Measurements from ENCODE around the gene AKR1A1.

DNA sequence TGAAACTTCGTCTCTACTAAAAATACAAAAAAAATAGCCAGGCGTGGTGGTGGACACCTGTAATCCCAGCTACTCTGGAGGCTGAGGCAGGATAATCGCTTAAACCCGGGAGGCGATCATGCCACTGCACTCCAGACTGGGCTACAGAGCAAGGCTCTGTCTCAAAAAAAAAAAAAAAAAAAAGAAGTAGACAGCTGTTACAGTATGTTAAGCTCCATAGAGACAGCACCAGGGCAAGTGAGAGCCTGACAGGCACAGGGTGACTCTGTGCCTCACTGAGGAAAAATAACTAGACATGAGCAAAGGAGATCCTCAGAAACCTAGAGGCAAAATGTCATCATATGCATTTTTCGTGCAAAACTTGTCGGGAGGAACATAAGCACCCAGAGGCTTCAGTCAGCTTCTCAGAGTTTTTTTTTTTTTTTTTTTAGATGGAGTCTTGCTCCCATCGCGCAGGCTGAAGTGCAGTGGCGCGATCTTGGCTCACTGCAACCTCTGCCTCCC lies 19.9 kb upstream of the AKR1A1 start:
- TF ChIP-seq, protein P1, sequence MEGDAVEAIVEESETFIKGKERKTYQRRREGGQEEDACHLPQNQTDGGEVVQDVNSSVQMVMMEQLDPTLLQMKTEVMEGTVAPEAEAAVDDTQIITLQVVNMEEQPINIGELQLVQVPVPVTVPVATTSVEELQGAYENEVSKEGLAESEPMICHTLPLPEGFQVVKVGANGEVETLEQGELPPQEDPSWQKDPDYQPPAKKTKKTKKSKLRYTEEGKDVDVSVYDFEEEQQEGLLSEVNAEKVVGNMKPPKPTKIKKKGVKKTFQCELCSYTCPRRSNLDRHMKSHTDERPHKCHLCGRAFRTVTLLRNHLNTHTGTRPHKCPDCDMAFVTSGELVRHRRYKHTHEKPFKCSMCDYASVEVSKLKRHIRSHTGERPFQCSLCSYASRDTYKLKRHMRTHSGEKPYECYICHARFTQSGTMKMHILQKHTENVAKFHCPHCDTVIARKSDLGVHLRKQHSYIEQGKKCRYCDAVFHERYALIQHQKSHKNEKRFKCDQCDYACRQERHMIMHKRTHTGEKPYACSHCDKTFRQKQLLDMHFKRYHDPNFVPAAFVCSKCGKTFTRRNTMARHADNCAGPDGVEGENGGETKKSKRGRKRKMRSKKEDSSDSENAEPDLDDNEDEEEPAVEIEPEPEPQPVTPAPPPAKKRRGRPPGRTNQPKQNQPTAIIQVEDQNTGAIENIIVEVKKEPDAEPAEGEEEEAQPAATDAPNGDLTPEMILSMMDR (IDR thresholded peaks at IDR 0.05) = no peak
- no peak for TF ChIP-seq POLR2A (IDR thresholded peaks at IDR 0.05)
